MM.1S (cell line): ENCODE data around the gene TEX48.

Source experiments
- DNase-seq: peaks from one replicate; pipeline ENCODE4 v3.0.0-alpha.2; 2015
- H2AFZ ChIP-seq: fragments of 300-600 bp; sonication (generic); 2 replicates; pipeline ENCODE4 v1.6.0; 2016; ENCODE audit warnings: antibody characterized with exemption, low read length
- H3F3A ChIP-seq: fragments of 300-600 bp; sonication (generic); 2 replicates; pipeline ENCODE4 v1.6.1; 2016; ENCODE audit warnings: mild to moderate bottlenecking, antibody characterized with exemption, low read length, moderate library complexity, mixed read lengths; ENCODE audit not compliant: insufficient read depth
- H3K27ac ChIP-seq: fragments of 300-600 bp; sonication (generic); 2 replicates; pipeline ENCODE4 v1.5.1; 2016; ENCODE audit warnings: mild to moderate bottlenecking, low read length
- H3K27me3 ChIP-seq: fragments of 300-600 bp; sonication (generic); replicated peaks from 2 replicates; pipeline ENCODE4 v1.6.0; 2016; ENCODE audit warnings: low read length; ENCODE audit not compliant: insufficient read depth
- H3K36me3 ChIP-seq: fragments of 300-600 bp; sonication (generic); replicated peaks from 2 replicates; pipeline ENCODE4 v1.6.1; 2016; ENCODE audit warnings: mild to moderate bottlenecking, low read length, mixed read lengths; ENCODE audit not compliant: insufficient read depth
- H3K4me1 ChIP-seq: fragments of 300-600 bp; sonication (generic); 2 replicates; pipeline ENCODE4 v1.6.1; 2016; ENCODE audit warnings: low read length, mixed read lengths
- H3K4me2 ChIP-seq: fragments of 300-600 bp; sonication (generic); 2 replicates; pipeline ENCODE4 v1.6.0; 2016; ENCODE audit warnings: low read depth, low read length
- H3K4me3 ChIP-seq: fragments of 300-600 bp; sonication (generic); 2 replicates; pipeline ENCODE4 v1.5.1; 2016; ENCODE audit warnings: low read length, mixed read lengths
- H3K79me2 ChIP-seq: fragments of 300-600 bp; sonication (generic); 2 replicates; pipeline ENCODE4 v1.6.1; 2016; ENCODE audit warnings: mixed run types, low read length, mixed read lengths
- H3K9ac ChIP-seq: fragments of 300-600 bp; sonication (generic); 2 replicates; pipeline ENCODE4 v1.6.1; 2016; ENCODE audit warnings: low read length, mixed read lengths
- H3K9me2 ChIP-seq: fragments of 300-600 bp; sonication (generic); replicated peaks from 2 replicates; pipeline ENCODE4 v1.6.1; 2016; ENCODE audit warnings: mild to moderate bottlenecking, low read length, mixed read lengths; ENCODE audit not compliant: insufficient read depth
- H3K9me3 ChIP-seq: fragments of 300-600 bp; sonication (generic); replicated peaks from 2 replicates; pipeline ENCODE4 v1.6.1; 2016; ENCODE audit warnings: mild to moderate bottlenecking, low read length, mixed read lengths; ENCODE audit not compliant: insufficient read depth
- H4K20me1 ChIP-seq: fragments of 300-600 bp; sonication (generic); 2 replicates; pipeline ENCODE4 v1.6.1; 2016; ENCODE audit warnings: mild to moderate bottlenecking, low read length, moderate library complexity, mixed read lengths; ENCODE audit not compliant: insufficient read depth
- CTCF ChIP-seq: fragments of 300-600 bp; sonication (generic); IDR thresholded peaks from 2 replicates; pipeline ENCODE4 v1.5.1; 2016; ENCODE audit warnings: antibody characterized with exemption, low read length, mixed read lengths
- EZH2 ChIP-seq: fragments of 300-600 bp; sonication (generic); optimal IDR thresholded peaks from 2 replicates; pipeline ENCODE3; 2017; ENCODE audit warnings: low read depth, mild to moderate bottlenecking, antibody characterized with exemption, low read length, mixed read lengths
- EZH2phosphoT487 ChIP-seq: fragments of 300-600 bp; sonication (generic); IDR thresholded peaks from 2 replicates; pipeline ENCODE4 v1.6.1; 2018; ENCODE audit warnings: antibody characterized with exemption, low read length

Gene TEX48

GRCh38 chr9:114722937-114723620, 41.1 kb upstream of the TEX48 start:
- no peak overlapping the region for H3K9ac ChIP-seq
- no peaks in the 10 kb centered on the region for H3K9me3 ChIP-seq
- no peaks in the 10 kb centered on the region for H3K36me3 ChIP-seq
- no peaks in the 10 kb centered on the region for H3F3A ChIP-seq
- H3K4me3 ChIP-seq = no peak overlapping the region
- no peaks in the 10 kb centered on the region for H3K9me2 ChIP-seq
- no peaks in the 10 kb centered on the region for H3K79me2 ChIP-seq
- no peak for TF ChIP-seq EZH2phosphoT487
- no peak for TF ChIP-seq EZH2
- TF ChIP-seq CTCF = no peak
- no peaks in the 10 kb centered on the region for H3K4me1 ChIP-seq
- no peak overlapping the region for H3K27ac ChIP-seq
- H4K20me1 ChIP-seq = no peaks in the 10 kb centered on the region
- H3K27me3 ChIP-seq = no peaks in the 10 kb centered on the region
- H2AFZ ChIP-seq = no peak overlapping the region
- DNase-seq = no peak
- no peak overlapping the region for H3K4me2 ChIP-seq

- Histone ChIP-seq H3K9ac (no peak overlapping the region), H3K36me3 (no peaks in the 10 kb centered on the region), H3K4me2 (no peak overlapping the region), H3K9me2 (no peaks in the 10 kb centered on the region), H3K79me2 (no peaks in the 10 kb centered on the region), H3K4me3 (no peak overlapping the region), H4K20me1 (no peaks in the 10 kb centered on the region), H3K4me1 (no peaks in the 10 kb centered on the region), H3K27me3 (no peaks in the 10 kb centered on the region), H3F3A (no peaks in the 10 kb centered on the region), H2AFZ (no peak overlapping the region), H3K27ac (no peak overlapping the region), H3K9me3 (no peaks in the 10 kb centered on the region)
- TF ChIP-seq EZH2phosphoT487 = no peak
- TF ChIP-seq CTCF = no peak
- DNase-seq = no peak
Observed at GRCh38 chr9:114722081-114722621, 40.2 kb upstream of the TEX48 start.

GRCh38 chr9:114721491-114722079, 39.6 kb upstream of the TEX48 start:
- Histone ChIP-seq H3F3A (no peaks in the 10 kb centered on the region), H3K36me3 (no peaks in the 10 kb centered on the region), H3K4me2 (no peak overlapping the region), H3K27ac (no peak overlapping the region), H3K9me2 (no peaks in the 10 kb centered on the region), H3K9ac (no peak overlapping the region), H2AFZ (no peak overlapping the region), H3K79me2 (no peaks in the 10 kb centered on the region), H3K4me1 (no peaks in the 10 kb centered on the region), H3K27me3 (no peaks in the 10 kb centered on the region), H3K9me3 (no peaks in the 10 kb centered on the region), H4K20me1 (no peaks in the 10 kb centered on the region), H3K4me3 (no peak overlapping the region)
- TF ChIP-seq EZH2phosphoT487 = no peak
- no peak for TF ChIP-seq EZH2
- no peak for TF ChIP-seq CTCF
- DNase-seq = no peak
